ENCODE data around the gene LMAN1L.

DNA sequence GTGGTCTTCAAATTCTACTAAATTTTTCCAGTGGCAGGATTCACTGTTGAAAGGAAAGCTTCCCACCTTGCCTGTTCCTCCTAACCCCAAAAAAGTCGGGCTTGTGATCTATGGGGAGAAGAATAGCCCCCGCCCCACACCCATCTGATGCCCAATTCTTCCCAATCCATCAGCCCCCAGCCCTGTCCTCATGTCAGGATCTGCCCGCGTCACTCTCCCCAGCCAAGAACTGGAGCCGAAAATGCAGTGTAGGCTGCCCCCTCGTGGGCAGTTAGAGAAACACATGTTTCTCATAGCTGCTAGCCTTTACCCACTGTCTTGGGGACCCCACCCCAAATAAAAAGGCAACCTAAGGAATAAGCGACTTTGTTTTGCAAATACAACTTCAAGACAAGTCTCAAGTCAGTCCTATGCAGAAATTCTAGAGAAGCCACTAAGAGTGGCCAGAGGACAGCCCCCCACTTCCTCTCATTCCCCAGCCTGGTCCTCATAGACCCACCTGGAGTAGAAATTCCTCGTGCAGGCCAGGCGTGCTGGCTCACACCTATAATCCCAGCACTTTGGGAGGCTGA, 43.8 kb upstream of the LMAN1L start:
- TF ChIP-seq POLR2A (IDR thresholded peaks at IDR 0.05; ENCODE audit: low read depth, low read length) (no peak), MAFK (IDR thresholded peaks at IDR 0.05; ENCODE audit: low read depth, low read length) (no peak), RFX5 (IDR thresholded peaks at IDR 0.05; ENCODE audit: low read depth, low read length) (no peak)
- TF ChIP-seq, protein P1, sequence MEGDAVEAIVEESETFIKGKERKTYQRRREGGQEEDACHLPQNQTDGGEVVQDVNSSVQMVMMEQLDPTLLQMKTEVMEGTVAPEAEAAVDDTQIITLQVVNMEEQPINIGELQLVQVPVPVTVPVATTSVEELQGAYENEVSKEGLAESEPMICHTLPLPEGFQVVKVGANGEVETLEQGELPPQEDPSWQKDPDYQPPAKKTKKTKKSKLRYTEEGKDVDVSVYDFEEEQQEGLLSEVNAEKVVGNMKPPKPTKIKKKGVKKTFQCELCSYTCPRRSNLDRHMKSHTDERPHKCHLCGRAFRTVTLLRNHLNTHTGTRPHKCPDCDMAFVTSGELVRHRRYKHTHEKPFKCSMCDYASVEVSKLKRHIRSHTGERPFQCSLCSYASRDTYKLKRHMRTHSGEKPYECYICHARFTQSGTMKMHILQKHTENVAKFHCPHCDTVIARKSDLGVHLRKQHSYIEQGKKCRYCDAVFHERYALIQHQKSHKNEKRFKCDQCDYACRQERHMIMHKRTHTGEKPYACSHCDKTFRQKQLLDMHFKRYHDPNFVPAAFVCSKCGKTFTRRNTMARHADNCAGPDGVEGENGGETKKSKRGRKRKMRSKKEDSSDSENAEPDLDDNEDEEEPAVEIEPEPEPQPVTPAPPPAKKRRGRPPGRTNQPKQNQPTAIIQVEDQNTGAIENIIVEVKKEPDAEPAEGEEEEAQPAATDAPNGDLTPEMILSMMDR (conservative IDR thresholded peaks at IDR 0.05; ENCODE audit: low read depth, low read length) = peak; percentile 75

Measured in IMR-90 (cell line).